Body of pancreas (tissue), 4 donors: ENCODE measurements around the gene LDLRAD4. TPM values are rescaled to one million over a fixed set of nuclear protein-coding genes. Genes with fewer than 3 reads are reported as not detected.

Experiments used
- ATAC-seq: fragments of 150-250 bp; one replicate; pipeline ENCODE4 v1.9.1; 2016
- DNase-seq, 4 donors: peaks; one replicate each; pipeline ENCODE4 v3.0.0-alpha.2; 2019
- H3K27ac ChIP-seq, 4 donors: fragments of 200-600 bp; sonication (generic); 1 replicate in 3 of 4; 2 replicates in 1 of 4; pipeline versions ENCODE4 v1.5.1 to v1.6.1; 2016 to 2019; ENCODE audit warnings: mild to moderate bottlenecking in 1 of 4, mixed read lengths in 1 of 4, moderate library complexity in 1 of 4
- H3K27me3 ChIP-seq, 2 donors: fragments of 200-600 bp; sonication (generic); one replicate each; pipeline ENCODE4 v1.6.0; 2016; ENCODE audit warnings: mild to moderate bottlenecking in 1 of 2
- H3K36me3 ChIP-seq, 2 donors: fragments of 200-600 bp; sonication (generic); replicated peaks in 1 of 2; 2 replicates each; pipeline ENCODE4 v1.5.1; 2016; ENCODE audit warnings: low read depth in 2 of 2; ENCODE audit not compliant: insufficient read depth in 1 of 2
- H3K4me1 ChIP-seq: fragments of 200-600 bp; sonication (generic); one replicate; pipeline ENCODE4 v1.6.0; 2016
- H3K4me3 ChIP-seq, 2 donors: fragments of 200-600 bp; sonication (generic); 1 replicate in 1 of 2; 2 replicates in 1 of 2; pipeline ENCODE4 v1.5.1; 2016 to 2019
- H3K9me3 ChIP-seq, 3 donors: fragments of 200-600 bp; sonication (generic); 1 replicate in 2 of 3; 2 replicates in 1 of 3; pipeline ENCODE4 v1.5.1; 2016
- CTCF ChIP-seq, 7 experiments: fragments of 450-650 bp in 4 of 7; fragments of 200-600 bp in 3 of 7; sonication (generic) in 3 of 7; IDR thresholded peaks; one replicate each; pipeline ENCODE4 v1.5.1; 2016 to 2019; ENCODE audit warnings: antibody characterized with exemption in 7 of 7
- POLR2A ChIP-seq, 3 donors: fragments of 450-650 bp; IDR thresholded peaks; one replicate each; pipeline ENCODE4 v1.6.1; 2016; ENCODE audit warnings: antibody characterized with exemption in 3 of 3, mild to moderate bottlenecking in 2 of 3
- WGBS, 2 donors: methylation state at CpG; one replicate each; pipeline ENCODE4 v1.1.5; 2017; 5-methylcytosine and 5-hydroxymethylcytosine counted together
- intact Hi-C: fragments of 100-400 bp; cut with DNase I; formaldehyde crosslinking; loops from one replicate; pipeline ENCODE4 v1.15.1; 2023
- total RNA-seq, 2 donors: library from RNA; depleted of rRNA; stranded (reverse); fragments of >200 nt; gene quantifications; one replicate each; pipeline ENCODE4 v1.1.0, GENCODE V29; 2016

Gene LDLRAD4
- total RNA-seq, 2 donors from 2014 or later = 8.6 to 35.9 TPM

DNA sequence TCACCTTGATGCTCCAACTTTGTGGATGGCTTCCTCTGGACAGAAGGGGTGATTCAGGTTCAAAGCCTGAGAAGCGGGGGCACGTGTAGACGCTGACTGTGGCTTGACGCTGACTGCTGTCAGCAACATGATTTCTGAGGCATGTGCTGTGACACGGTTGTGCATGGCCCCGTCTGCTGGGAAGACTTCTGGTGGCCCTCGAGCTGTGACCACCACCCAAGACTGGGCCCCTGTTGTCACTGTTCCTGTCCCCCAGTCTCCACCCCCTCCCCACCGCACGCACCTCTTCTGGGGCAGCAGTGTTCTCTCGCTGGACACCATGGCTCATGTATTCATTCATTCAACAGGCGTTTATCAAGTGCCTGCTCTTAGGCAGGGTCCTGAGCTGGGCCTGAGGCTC, 262.8 kb downstream of the LDLRAD4 start:
- Histone ChIP-seq H3K9me3 (no peaks in the 10 kb centered on the region), H3K36me3 (no peaks in the 10 kb centered on the region), H3K27ac (no peak overlapping the region), H3K27me3 (no peaks in the 10 kb centered on the region), H3K4me3 (no peak overlapping the region), H3K4me1 (no peaks in the 10 kb centered on the region)
- WGBS, 2 donors = 81% methylated on average over 9 to 11 of the region's 11 CpGs
- ATAC-seq (no peak), DNase-seq (no peak)
- TF ChIP-seq CTCF (IDR thresholded peaks at IDR 0.05) (no peak), POLR2A (IDR thresholded peaks at IDR 0.05) (no peak)
- intact Hi-C loops = loop anchor here (10.0 kb wide), 2 partner anchors 57 to 63 kb away; no protein-coding TSS in a partner anchor

DNA sequence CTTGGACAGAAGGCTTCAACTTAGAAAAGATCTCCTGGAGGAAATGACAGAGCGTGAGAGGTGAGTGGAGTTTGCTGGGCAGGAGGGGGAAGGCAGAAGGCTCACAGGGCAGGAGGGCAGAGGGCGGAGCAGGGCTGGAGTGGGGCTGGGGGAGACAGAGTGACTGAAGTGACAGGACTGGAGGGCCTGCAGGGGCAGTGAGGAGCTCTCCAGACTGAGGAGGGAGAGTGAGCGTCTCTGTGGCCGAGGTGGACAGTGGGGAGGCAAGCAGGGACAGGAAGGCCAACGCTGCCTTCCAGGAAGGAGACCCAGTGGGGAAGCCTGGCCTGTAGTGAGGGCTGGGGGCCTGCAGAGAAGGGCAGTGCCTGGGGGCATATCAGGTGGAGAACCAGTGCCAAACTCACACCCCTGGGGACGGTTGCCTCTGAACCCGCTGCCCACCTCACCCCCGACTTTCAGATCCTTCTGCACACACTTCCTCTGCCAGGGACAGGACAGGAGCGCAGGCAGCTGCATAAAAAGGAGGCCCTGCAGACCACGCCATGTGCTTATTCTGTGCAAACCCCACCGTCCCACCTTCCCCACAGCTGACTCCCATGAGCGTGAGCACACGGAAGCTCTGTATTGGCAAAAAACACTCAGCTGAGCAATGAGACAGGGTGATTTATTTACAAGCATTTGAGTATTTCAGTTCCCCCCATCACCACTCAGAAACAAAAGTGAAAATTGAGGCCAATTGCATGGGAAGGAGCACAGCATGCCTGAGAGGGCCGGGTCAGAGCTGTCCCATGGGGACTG, 263.5 kb downstream of the LDLRAD4 start:
- ATAC-seq = no peak
- Histone ChIP-seq H3K36me3 (no peaks in the 10 kb centered on the region), H3K27me3 (no peaks in the 10 kb centered on the region), H3K9me3 (no peaks in the 10 kb centered on the region), H3K4me3 (no peak overlapping the region), H3K4me1 (no peaks in the 10 kb centered on the region), H3K27ac (no peak overlapping the region)
- DNase-seq = no peak
- TF ChIP-seq POLR2A (IDR thresholded peaks at IDR 0.05) (no peak), CTCF (IDR thresholded peaks at IDR 0.05) (no peak)
- intact Hi-C loops = loop anchor here (10.0 kb wide), 2 partner anchors 57 to 63 kb away; no protein-coding TSS in a partner anchor
- WGBS, 2 donors = 83 to 85% methylated on average over 11 to 14 of the region's 14 CpGs

DNA sequence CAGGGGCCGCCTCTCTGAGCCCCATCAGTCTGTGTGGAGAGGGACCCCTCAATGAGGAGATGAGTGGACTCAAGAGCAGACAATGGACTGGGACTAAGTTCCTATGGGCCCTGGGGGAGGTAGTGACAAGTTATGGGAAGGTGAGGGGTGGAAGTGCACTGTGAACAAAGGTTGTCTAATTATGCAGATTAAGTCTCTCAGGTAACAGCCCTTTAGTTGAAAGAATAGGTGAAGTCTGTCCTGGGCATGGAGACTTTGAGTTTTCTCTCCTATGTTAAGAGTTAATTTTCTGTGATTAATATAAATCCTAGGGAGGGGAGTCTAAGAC, 264.0 kb downstream of the LDLRAD4 start:
- no peak overlapping the region for H3K4me3 ChIP-seq
- H3K4me1 ChIP-seq = no peaks in the 10 kb centered on the region
- 92 to 100% methylated on average over 1 of the region's 1 CpG for WGBS, 2 donors
- TF ChIP-seq POLR2A (IDR thresholded peaks at IDR 0.05) = no peak
- TF ChIP-seq CTCF (IDR thresholded peaks at IDR 0.05) = no peak
- H3K36me3 ChIP-seq = no peaks in the 10 kb centered on the region
- no peak for DNase-seq
- no peaks in the 10 kb centered on the region for H3K9me3 ChIP-seq
- intact Hi-C loops = loop anchor here (10.0 kb wide), 2 partner anchors 58 to 62 kb away; no protein-coding TSS in a partner anchor
- H3K27me3 ChIP-seq = no peaks in the 10 kb centered on the region
- no peak overlapping the region for H3K27ac ChIP-seq
- ATAC-seq = no peak

GRCh38 chr18:13483316-13484270, 265.0 kb downstream of the LDLRAD4 start:
- DNase-seq = no peak
- WGBS, 2 donors = 80 to 82% methylated on average over 14 to 16 of the region's 16 CpGs
- intact Hi-C loops = loop anchor here (10.0 kb wide), 2 partner anchors 59 to 61 kb away; no protein-coding TSS in a partner anchor
- Histone ChIP-seq H3K36me3 (no peaks in the 10 kb centered on the region), H3K27ac (no peak overlapping the region), H3K27me3 (no peaks in the 10 kb centered on the region), H3K4me3 (no peak overlapping the region), H3K4me1 (no peaks in the 10 kb centered on the region), H3K9me3 (no peaks in the 10 kb centered on the region)
- TF ChIP-seq POLR2A (IDR thresholded peaks at IDR 0.05) (no peak), CTCF (IDR thresholded peaks at IDR 0.05) (no peak)
- no peak for ATAC-seq
